Testis (tissue), 2 donors: ENCODE measurements around the gene RELA.

Source experiments
- POLR2A ChIP-seq: fragments of 450-650 bp; IDR thresholded peaks from one replicate; pipeline ENCODE4 v1.6.1; 2017; ENCODE audit warnings: antibody characterized with exemption, mild to moderate bottlenecking, moderate library complexity
- TF ChIP-seq, protein P1 (sequence below), 3 experiments: fragments of 450-650 bp in 2 of 3; fragments of 200-600 bp in 1 of 3; sonication (generic) in 1 of 3; IDR thresholded peaks; one replicate each; pipeline ENCODE4 v1.5.1; 2016 to 2019; ENCODE audit warnings: antibody characterized with exemption in 3 of 3, mild to moderate bottlenecking in 2 of 3, moderate library complexity in 1 of 3

- TF ChIP-seq, protein P1, sequence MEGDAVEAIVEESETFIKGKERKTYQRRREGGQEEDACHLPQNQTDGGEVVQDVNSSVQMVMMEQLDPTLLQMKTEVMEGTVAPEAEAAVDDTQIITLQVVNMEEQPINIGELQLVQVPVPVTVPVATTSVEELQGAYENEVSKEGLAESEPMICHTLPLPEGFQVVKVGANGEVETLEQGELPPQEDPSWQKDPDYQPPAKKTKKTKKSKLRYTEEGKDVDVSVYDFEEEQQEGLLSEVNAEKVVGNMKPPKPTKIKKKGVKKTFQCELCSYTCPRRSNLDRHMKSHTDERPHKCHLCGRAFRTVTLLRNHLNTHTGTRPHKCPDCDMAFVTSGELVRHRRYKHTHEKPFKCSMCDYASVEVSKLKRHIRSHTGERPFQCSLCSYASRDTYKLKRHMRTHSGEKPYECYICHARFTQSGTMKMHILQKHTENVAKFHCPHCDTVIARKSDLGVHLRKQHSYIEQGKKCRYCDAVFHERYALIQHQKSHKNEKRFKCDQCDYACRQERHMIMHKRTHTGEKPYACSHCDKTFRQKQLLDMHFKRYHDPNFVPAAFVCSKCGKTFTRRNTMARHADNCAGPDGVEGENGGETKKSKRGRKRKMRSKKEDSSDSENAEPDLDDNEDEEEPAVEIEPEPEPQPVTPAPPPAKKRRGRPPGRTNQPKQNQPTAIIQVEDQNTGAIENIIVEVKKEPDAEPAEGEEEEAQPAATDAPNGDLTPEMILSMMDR (IDR thresholded peaks at IDR 0.05), result no peak
- no peak for TF ChIP-seq POLR2A
Observed at GRCh38 chr11:65699306-65699705, 36.6 kb upstream of the RELA start.
